Activated CD4-positive, alpha-beta T cell treated with anti-CD3 and anti-CD28 coated beads for 4 hours (primary cell): ENCODE measurements around the gene SAMD5.

ENCODE experiments used
- DNase-seq, 2 donors: peaks; one replicate each; pipeline ENCODE4 v3.0.0-alpha.2; 2020

SAMD5 gene

GRCh38 chr6:147567141-147567805, 58.8 kb downstream of the SAMD5 start:
- DNase-seq = no peak

GRCh38 chr6:147569788-147570187, 61.3 kb downstream of the SAMD5 start:
- DNase-seq = no peak

- no peak for DNase-seq
Observed at GRCh38 chr6:147570681-147571080, 62.2 kb downstream of the SAMD5 start.

- DNase-seq = no peak
Observed at GRCh38 chr6:147577488-147577887, 69.0 kb downstream of the SAMD5 start.

GRCh38 chr6:147578159-147578558, 69.7 kb downstream of the SAMD5 start:
- no peak for DNase-seq

GRCh38 chr6:147578883-147579282, 70.4 kb downstream of the SAMD5 start:
- DNase-seq = no peak

GRCh38 chr6:147579667-147580066, 71.2 kb downstream of the SAMD5 start:
- DNase-seq = no peak

GRCh38 chr6:147582991-147583390, 74.5 kb downstream of the SAMD5 start:
- DNase-seq = no peak

- DNase-seq = no peak
Observed at GRCh38 chr6:147585256-147585655, 76.8 kb downstream of the SAMD5 start.

GRCh38 chr6:147586044-147586443, 77.6 kb downstream of the SAMD5 start:
- no peak for DNase-seq

- DNase-seq = no peak
Observed at GRCh38 chr6:147587907-147588306, 79.4 kb downstream of the SAMD5 start.

- no peak for DNase-seq
Observed at GRCh38 chr6:147588469-147588868, 80.0 kb downstream of the SAMD5 start.

GRCh38 chr6:147589739-147590250, 81.3 kb downstream of the SAMD5 start:
- no peak for DNase-seq

GRCh38 chr6:147595961-147596360, 87.5 kb downstream of the SAMD5 start:
- DNase-seq = no peak

- no peak for DNase-seq
Observed at GRCh38 chr6:147603392-147604081, 95.0 kb downstream of the SAMD5 start.

- no peak for DNase-seq
Observed at GRCh38 chr6:147604373-147604772, 95.9 kb downstream of the SAMD5 start.

- no peak for DNase-seq
Observed at GRCh38 chr6:147611992-147612391, 103.5 kb downstream of the SAMD5 start.

GRCh38 chr6:147614501-147614900, 106.0 kb downstream of the SAMD5 start:
- DNase-seq = no peak

GRCh38 chr6:147615659-147616456, 107.4 kb downstream of the SAMD5 start:
- no peak for DNase-seq

GRCh38 chr6:147617366-147617765, 108.9 kb downstream of the SAMD5 start:
- DNase-seq = no peak

- no peak for DNase-seq
Observed at GRCh38 chr6:147618457-147618856, 110.0 kb downstream of the SAMD5 start.

GRCh38 chr6:147618927-147619326, 110.4 kb downstream of the SAMD5 start:
- DNase-seq = no peak
